ENCODE results near the gene OGA.

Gene OGA

DNA sequence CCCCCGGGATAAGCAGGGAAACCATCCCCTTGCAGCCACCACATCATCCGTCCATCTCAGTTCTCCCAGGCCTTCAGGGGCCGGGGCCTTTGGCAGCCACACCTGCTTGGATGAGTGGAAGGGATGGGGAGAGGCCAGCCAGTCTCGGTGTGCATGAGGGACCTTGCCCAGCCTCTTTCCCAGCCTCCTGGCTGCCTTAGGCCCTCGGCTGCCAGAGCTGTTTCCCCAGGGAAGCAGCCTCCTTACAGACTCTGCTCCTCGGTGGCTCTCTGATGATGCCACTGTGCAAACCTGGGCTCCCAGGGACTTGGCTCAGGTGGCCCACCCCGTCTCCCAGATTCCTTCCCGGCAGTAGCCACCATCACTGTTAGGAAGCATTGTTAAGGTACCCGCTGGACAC is 57.0 kb downstream of the OGA start:
- FAIRE-seq (no peak), DNase-seq (ENCODE audit: low spot score) (no peak)

DNA sequence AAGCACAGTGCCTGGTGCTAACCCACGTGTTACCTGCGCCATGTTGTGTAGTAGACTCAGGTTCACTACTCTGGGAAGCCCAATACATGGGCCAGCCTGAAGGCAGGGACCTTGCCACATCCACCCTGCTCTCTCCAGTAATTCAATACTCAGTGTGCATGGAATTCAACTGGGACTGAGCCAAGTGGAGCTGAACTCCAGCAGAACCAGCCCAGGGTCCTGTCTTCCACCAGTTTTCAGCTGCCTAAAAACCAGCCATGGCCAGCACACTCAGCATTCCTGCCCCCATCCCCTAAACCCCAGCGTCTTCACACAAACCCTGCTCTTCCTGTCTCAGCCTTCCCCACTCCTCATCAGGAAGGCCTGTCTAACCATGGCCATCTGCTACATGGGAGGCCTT is 57.7 kb downstream of the OGA start:
- DNase-seq (ENCODE audit: low spot score) (no peak), FAIRE-seq (no peak)

DNA sequence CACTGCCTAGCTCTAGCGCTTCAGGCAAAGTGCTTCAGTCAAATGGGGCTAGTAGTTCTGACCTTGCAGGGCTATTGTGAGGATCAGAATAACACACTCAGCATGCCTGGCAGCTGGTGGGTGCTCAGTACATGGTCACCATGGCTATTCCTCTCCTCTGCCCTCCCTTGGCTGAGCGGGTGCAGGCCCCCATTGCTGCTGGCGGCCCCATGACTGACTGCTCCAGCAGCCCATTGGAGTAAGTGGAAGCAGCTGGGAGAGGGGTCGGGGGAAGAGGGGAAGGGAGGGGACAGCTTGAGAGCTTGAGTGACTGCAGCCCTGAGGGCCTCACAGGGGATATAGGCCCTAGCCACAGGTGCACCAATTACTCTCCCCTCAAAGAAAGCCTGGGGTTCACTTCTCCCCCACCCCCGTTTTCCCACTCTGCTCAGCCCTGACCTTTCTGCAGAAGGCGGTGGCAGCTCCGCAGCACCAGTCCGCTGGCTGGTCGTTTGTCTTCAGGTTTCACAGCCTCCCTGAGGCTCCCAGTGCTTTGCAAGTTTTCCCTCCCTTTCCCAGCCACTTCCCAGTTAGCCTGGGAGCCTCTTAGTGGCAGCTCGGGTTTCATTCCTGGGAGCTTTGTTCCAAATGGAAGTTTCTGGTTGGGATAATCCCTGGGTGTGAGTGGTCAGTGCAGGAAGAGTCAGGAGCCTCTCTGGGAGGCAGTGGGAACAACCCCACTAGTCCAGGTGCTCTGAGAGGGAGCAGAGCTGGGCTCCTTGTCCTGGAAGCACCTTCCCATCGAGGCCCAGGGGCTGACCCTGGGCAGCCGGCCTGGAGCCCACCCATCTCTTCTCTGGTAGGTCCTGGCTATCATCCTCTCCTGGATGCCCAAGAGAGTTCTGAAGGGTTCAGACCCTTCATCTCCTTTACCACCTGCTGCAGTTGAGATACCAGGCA is 58.7 kb downstream of the OGA start:
- FAIRE-seq: no peak
- no peak for DNase-seq (ENCODE audit: low spot score)

DNA sequence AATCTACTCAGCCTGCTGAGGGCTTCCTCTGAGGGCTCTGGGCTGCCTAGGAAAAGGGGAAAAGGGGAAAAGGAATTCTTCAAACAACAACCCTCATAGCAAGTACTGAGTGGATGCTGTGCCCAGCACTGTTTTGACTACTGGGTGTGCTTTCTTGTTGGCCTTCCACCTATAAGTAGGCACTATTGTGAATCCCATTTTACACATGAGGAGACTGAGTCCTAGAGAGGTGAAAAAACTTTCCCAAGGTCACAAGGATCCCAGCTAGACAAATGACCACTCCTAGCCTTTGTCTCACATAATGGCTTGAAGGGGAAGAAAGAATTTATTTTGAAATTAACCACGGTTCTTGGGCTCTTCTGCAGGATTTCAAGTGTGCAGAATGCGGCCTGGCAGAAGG is 59.4 kb downstream of the OGA start:
- no peak for DNase-seq (ENCODE audit: low spot score)
- FAIRE-seq: no peak

DNA sequence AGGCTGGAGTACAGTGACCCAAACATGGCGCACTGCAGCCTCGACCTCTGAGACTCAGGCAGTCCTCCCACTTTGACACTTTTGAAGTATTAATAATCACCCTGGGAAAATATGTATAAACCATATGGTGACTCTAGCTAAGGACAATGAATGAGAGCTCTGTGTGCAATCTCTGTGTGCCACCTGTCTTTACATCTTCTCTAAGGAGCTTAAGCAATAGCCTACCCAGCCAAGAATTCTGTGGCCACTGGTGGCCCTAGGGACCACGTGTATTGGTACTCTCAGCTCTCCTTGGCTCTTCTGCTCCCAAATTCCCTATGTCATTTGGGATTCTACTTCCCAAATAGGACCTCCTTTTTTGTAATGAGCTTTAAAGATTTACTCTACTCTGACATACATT is 66.0 kb downstream of the OGA start:
- FAIRE-seq (no peak), DNase-seq (ENCODE audit: low spot score) (no peak)

DNA sequence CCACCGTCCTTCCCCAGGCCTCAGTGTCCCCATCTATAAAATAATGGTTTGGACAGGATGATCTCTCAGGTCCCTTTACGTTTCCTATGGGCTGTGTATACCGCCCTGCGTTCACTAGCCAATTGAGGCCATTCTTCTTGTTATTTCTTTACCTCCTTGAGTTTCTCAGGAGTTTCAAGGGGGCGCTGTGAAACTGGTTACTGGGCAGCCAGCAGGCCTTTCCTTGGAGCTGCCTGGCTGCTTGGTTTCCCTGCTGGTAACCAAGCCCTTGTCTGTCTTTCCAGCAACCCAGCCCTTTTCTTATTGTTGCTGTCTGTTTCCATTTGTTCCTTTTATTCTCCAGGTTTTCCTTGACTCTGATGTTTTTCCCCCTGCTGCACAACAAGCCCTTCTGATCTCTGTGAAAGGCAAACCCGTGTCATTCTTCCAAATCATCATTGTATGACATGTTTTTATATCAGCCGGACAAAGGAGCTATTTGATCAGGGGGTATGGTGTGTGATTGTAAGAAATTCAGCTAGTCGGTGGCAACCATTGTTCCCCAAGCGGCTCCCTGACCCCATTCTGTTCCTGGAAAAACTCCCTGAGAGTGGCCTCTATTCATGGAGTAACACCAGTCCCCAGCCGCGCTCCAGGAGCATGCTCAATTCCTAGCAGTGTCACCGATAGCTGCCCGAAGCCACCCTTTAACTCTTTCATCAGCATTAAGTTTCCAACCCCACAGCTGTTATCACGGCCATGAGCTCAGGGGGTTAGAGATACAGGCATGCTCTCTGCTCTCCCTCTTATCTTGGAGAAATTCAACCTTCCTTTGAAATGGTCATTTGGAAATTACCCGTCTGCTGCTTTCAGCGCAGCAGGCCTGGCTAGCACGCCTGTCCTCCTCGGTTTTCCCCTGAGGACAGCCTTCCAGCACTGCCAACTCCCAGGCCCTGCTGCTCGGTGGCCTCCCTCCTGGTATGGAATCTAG is 68.9 kb downstream of the OGA start:
- FAIRE-seq (no peak), DNase-seq (ENCODE audit: low spot score) (no peak)

DNA sequence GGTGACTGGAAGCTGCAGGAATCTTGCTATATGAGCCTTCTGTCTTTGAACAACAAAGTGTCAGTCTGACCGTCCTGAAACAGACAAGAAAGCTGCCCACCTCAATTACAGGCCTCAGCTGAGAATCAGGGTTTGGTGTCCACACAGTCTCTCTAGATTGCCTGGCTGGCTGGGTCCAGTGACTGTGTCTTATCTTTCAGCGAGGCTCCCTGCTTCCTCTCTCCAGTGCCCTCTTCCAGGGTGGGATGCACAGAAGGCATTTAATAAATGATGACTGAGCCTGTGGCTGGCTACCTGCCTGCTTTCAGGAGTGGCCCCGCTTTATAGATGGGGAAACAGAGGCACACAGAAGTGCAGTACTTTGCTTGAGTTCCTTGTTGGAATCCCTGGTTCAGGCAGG is 69.7 kb downstream of the OGA start:
- FAIRE-seq (no peak), DNase-seq (ENCODE audit: low spot score) (no peak)

DNA sequence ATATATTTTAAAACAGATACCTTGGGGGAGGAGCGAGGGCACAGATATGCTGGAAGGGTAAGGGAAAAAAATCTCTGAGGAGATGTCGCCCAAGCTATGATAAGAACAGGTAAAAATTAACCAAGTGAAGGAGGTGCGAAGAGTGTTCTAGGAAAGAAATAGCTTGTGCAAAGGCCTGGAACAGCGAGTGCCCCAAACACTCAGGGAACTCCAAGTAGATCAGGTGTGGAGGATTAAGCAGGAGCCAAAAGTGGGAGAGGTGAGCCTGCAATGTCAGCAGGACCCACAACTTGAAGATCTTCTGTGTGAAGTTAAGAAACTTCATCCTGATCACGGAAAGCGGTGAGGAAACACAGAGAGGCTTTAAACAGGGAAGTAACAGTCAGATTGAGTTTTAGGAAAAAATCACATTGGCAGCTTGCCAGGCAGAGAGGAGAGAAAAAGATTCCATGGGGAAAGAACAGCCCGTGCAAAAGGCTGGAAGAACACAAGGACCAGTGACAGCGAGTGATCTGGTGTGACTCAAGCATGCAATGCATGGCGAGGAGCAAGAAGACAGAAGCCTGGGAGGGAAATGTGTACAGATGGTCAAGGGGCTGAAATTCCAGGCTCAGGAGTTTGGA is 73.1 kb downstream of the OGA start:
- no peak for DNase-seq (ENCODE audit: low spot score)
- FAIRE-seq: no peak

DNA sequence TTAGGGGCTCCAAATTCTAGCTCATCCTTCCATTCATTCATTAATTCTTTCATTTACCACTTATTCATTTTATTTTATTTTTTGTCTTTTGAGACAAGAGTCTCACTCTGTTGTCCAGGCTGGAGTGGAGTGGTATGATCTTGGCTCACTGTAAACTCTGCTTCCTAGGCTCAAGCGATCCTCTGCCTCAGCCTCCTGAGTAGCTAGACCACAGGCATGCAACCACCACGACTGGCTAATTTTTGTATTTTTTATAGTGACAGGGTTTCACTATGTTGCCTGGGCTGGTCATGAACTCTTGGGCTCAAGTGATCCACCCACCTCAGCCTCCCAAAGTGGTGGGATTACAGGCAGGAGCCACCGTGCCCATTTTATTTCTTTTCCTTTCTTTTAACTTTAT is 74.0 kb downstream of the OGA start:
- DNase-seq (ENCODE audit: low spot score): no peak
- FAIRE-seq: no peak

DNA sequence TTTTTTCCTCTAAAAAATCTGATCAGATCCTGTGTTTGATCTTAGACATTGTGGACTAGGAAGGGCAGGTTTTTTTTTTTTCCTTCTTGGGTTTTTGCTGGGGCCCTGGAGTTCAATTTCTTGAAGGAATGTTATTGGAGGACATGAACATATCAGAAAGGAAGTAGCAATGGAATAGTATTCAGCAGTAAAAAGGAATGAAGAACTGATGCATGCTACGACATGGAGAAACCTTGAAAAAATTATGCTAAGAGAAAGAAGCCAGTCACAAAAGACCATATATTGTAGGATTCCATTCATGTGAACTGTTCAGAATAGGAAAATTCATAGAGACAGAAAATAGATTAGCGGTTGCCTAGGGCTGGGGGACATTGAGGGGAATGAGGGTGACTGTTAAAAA is 76.3 kb downstream of the OGA start:
- FAIRE-seq (no peak), DNase-seq (ENCODE audit: low spot score) (no peak)

DNA sequence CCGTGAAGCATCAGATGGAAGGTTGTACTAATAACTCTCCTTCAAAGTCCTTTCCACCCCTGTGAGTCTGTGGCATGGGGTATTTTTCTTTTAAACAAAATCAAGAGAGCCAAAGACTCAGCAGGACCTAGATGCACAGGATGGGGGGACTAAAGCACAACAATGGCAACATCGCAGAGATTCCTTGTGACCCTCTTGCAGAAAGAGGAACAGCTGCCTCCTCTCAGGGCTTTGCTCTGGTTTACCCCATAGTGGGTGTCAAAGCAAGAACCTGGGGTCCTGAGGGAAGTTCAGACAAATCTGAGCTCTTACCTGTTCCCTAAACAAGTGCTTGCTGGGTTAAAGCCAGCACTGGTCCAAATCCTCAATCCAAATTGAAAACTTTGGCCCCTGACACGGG is 81.6 kb downstream of the OGA start:
- DNase-seq (ENCODE audit: low spot score) (no peak), FAIRE-seq (no peak)
